Thyroid gland (tissue), 4 donors: ENCODE measurements around the gene CHST7. TPM values are rescaled to one million over a fixed set of nuclear protein-coding genes. Genes with fewer than 3 reads are reported as not detected.

Source experiments
- DNase-seq, 2 donors: peaks; one replicate each; pipeline ENCODE4 v3.0.0-alpha.2; 2019
- H3K27ac ChIP-seq, 3 donors: fragments of 200-600 bp; sonication (generic); 1 replicate in 2 of 3; 2 replicates in 1 of 3; pipeline ENCODE4 v1.5.1; 2016 to 2019; ENCODE audit warnings: mild to moderate bottlenecking in 1 of 3, moderate library complexity in 1 of 3
- H3K27me3 ChIP-seq: fragments of 200-600 bp; sonication (generic); one replicate; pipeline ENCODE4 v1.5.1; 2019
- H3K36me3 ChIP-seq, 2 donors: fragments of 200-600 bp; sonication (generic); one replicate each; pipeline ENCODE4 v1.5.1; 2016 to 2019
- H3K4me1 ChIP-seq, 2 donors: fragments of 200-600 bp; sonication (generic); one replicate each; pipeline ENCODE4 v1.5.1; 2017 to 2019
- H3K4me3 ChIP-seq, 3 donors: fragments of 200-600 bp; sonication (generic); replicated peaks in 1 of 3; 1 replicate in 2 of 3; 2 replicates in 1 of 3; pipeline ENCODE4 v1.5.1; 2016; ENCODE audit warnings: mild to moderate bottlenecking in 1 of 3
- H3K9me3 ChIP-seq: fragments of 200-600 bp; sonication (generic); one replicate; pipeline ENCODE4 v1.5.1; 2017
- CTCF ChIP-seq, 6 experiments: fragments of 200-600 bp in 3 of 6; fragments of 450-650 bp in 3 of 6; sonication (generic) in 3 of 6; IDR thresholded peaks; one replicate each; pipeline ENCODE4 v1.5.1; 2016 to 2019; ENCODE audit warnings: antibody characterized with exemption in 6 of 6, mild to moderate bottlenecking in 2 of 6, inconsistent platforms in 1 of 6, moderate library complexity in 1 of 6
- POLR2A ChIP-seq, 2 donors: fragments of 450-650 bp; IDR thresholded peaks; one replicate each; pipeline ENCODE4 v1.6.1; 2017; ENCODE audit warnings: antibody characterized with exemption in 2 of 2, mild to moderate bottlenecking in 2 of 2, moderate library complexity in 1 of 2
- WGBS, 2 donors: methylation state at CpG; one replicate each; pipeline ENCODE4 v1.1.5; 2017; 5-methylcytosine and 5-hydroxymethylcytosine counted together
- intact Hi-C: fragments of 100-400 bp; cut with DNase I; formaldehyde crosslinking; loops from one replicate; pipeline ENCODE4 v1.15.1; 2023
- total RNA-seq, 4 donors: library from RNA; depleted of rRNA; stranded (reverse); fragments of >200 nt; gene quantifications; one replicate each; pipeline ENCODE4 v1.2.3, GENCODE V29; 2016

Gene CHST7
- total RNA-seq, 4 donors from 2014 or later, result 9.0 to 28.5 (median 20.4) TPM

GRCh38 chrX:46579250-46579649, 5.7 kb downstream of the CHST7 start:
- WGBS, 2 donors, result 90 to 94% methylated on average over 1 of the region's 1 CpG
- intact Hi-C loops, result no loop called here
- TF ChIP-seq CTCF (IDR thresholded peaks at IDR 0.05), result no peak
- no peak for TF ChIP-seq POLR2A (IDR thresholded peaks at IDR 0.05)

GRCh38 chrX:46580613-46581012, 7.0 kb downstream of the CHST7 start:
- no peak overlapping the region for H3K4me3 ChIP-seq
- DNase-seq, result no peak
- H3K36me3 ChIP-seq, result no peaks in the 10 kb centered on the region
- 98 to 100% methylated on average over 3 to 6 of the region's 6 CpGs for WGBS, 2 donors
- peaks cover 0 to 6% of the 10 kb centered on the region in 2 donors for H3K4me1 ChIP-seq
- no peak overlapping the region for H3K27ac ChIP-seq
- H3K27me3 ChIP-seq, result no peaks in the 10 kb centered on the region
- TF ChIP-seq CTCF (IDR thresholded peaks at IDR 0.05) (no peak), POLR2A (IDR thresholded peaks at IDR 0.05) (no peak)
- intact Hi-C loops, result no loop called here
- no peaks in the 10 kb centered on the region for H3K9me3 ChIP-seq

More at GRCh38 chrX:46579250-46579649, 5.7 kb downstream of the CHST7 start:
- no peaks in the 10 kb centered on the region for H3K36me3 ChIP-seq
- H3K27ac ChIP-seq, result no peak overlapping the region
- no peak overlapping the region for H3K4me3 ChIP-seq
- DNase-seq, result no peak
- peaks cover 0 to 11% of the 10 kb centered on the region in 2 donors for H3K4me1 ChIP-seq
- no peaks in the 10 kb centered on the region for H3K9me3 ChIP-seq
- no peaks in the 10 kb centered on the region for H3K27me3 ChIP-seq

DNA sequence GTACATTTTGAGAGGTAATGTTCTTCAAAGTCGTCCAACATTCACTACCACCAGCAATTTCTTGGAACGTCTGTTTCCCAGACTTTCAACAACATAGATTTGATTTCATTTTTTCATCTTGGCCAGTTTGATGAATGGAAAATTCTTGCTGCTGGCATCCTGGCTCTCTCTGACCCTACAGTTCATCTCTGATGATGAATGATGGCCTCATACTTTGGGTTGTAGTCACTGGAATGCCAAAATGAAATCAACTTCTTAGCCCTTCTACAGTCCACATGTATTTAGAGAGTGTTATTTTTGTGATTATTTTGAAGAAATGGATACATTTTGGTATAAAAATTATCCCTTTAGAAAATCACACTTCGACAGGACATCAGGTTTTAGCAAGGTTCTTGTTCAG, 8.8 kb downstream of the CHST7 start:
- 78 to 95% methylated on average over 3 of the region's 3 CpGs for WGBS, 2 donors
- H3K27ac ChIP-seq, result peak overlapping the region in 2 of 3 donors; percentile 29 to 45
- H3K36me3 ChIP-seq, result no peaks in the 10 kb centered on the region
- peaks cover 0 to 7% of the 10 kb centered on the region in 2 donors for H3K4me1 ChIP-seq
- no peaks in the 10 kb centered on the region for H3K9me3 ChIP-seq
- no peaks in the 10 kb centered on the region for H3K27me3 ChIP-seq
- H3K4me3 ChIP-seq, result no peak overlapping the region
- DNase-seq, result no peak
- intact Hi-C loops, result no loop called here
- TF ChIP-seq POLR2A (IDR thresholded peaks at IDR 0.05), result no peak

GRCh38 chrX:46582966-46583365, 9.4 kb downstream of the CHST7 start:
- DNase-seq, result no peak
- intact Hi-C loops, result no loop called here
- peaks cover 0 to 13% of the 10 kb centered on the region in 2 donors for H3K4me1 ChIP-seq
- no peak for TF ChIP-seq CTCF (IDR thresholded peaks at IDR 0.05)
- WGBS, 2 donors, result 7 to 17% methylated on average over 1 of the region's 1 CpG
- H3K27me3 ChIP-seq, result no peaks in the 10 kb centered on the region
- H3K36me3 ChIP-seq, result no peaks in the 10 kb centered on the region
- no peaks in the 10 kb centered on the region for H3K9me3 ChIP-seq
- H3K27ac ChIP-seq, result peak overlapping the region in 2 of 3 donors; percentile 29 to 45
- H3K4me3 ChIP-seq, result no peak overlapping the region

DNA sequence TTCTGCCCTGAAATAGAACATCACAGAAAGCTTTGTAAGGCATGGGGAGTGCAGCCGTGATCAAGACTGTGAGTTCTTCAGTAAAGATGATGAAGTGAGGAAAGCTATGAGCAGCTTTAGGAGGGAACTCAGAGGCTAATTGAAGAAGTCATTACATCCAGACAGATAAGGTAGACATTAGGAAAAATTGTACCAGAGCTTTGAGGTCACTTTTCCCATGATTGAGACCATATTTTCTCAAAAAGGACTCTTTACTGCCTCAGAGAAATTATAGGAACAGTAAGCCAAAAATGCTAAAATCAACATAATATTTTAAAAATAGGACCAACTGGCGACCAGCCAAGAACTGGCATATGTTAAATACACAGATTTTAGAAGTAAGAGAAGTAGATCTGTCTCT, 11.2 kb downstream of the CHST7 start:
- intact Hi-C loops, result no loop called here
- Histone ChIP-seq H3K4me3 (no peak overlapping the region), H3K27ac (no peak overlapping the region), H3K27me3 (no peaks in the 10 kb centered on the region), H3K36me3 (no peaks in the 10 kb centered on the region), H3K4me1 (peaks cover 0 to 15% of the 10 kb centered on the region in 2 donors), H3K9me3 (no peaks in the 10 kb centered on the region)
- TF ChIP-seq CTCF (IDR thresholded peaks at IDR 0.05) (no peak), POLR2A (IDR thresholded peaks at IDR 0.05) (no peak)
- DNase-seq, result no peak
- WGBS, 2 donors, result 48 to 61% methylated on average over 2 of the region's 2 CpGs

DNA sequence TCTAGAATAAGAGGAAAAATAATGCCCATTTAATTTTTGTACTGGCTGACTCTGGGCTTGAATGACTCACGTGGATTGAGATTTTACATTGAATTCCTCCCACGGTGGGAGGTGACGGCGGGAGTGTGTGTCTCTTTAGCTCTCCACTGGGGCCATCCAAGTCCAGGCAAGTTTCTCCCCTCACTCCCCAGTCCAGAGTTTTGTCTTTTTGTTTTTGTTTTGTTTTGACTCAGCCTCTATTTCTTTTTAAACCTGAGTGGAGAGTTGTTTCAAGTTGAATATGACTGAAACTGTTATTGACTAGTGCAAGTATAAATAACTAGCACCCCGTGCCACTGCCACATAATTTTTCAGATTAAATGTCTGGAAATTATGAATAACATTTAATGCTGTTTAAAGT, 13.6 kb downstream of the CHST7 start:
- 70 to 80% methylated on average over 5 of the region's 5 CpGs for WGBS, 2 donors
- Histone ChIP-seq H3K4me3 (no peak overlapping the region), H3K36me3 (no peaks in the 10 kb centered on the region), H3K27ac (peak overlapping the region in 1 of 3 donors; percentile 10), H3K9me3 (no peaks in the 10 kb centered on the region), H3K27me3 (no peaks in the 10 kb centered on the region), H3K4me1 (peaks cover 0 to 17% of the 10 kb centered on the region in 2 donors)
- TF ChIP-seq POLR2A (IDR thresholded peaks at IDR 0.05), result no peak
- TF ChIP-seq CTCF (IDR thresholded peaks at IDR 0.05), result no peak
- intact Hi-C loops, result no loop called here
- DNase-seq, result no peak
